GM13977 (cell line): ENCODE results near the gene SLC7A14.

Experiments
- DNase-seq: peaks from one replicate; pipeline ENCODE4 v3.0.0; 2012; ENCODE audit warnings: low spot score
- in situ Hi-C: fragments of 300-500 bp; cut with MboI; formaldehyde crosslinking; loops from one replicate; pipeline ENCODE4 v1.12.0; 2022; ENCODE audit warnings: low sequenced_read_pairs, low pct_unique_long_range_greater_than_20kb, mixed read lengths, inconsistent platforms; ENCODE audit not compliant: unreplicated experiment
- TF ChIP-seq, protein P1 (sequence below): IDR thresholded peaks from 2 replicates; pipeline ENCODE4 v1.5.1; 2012; ENCODE audit warnings: mild to moderate bottlenecking, control low read depth; ENCODE audit not compliant: insufficient read depth; ENCODE audit errors: extremely low read depth, missing control alignments

Gene SLC7A14

DNA sequence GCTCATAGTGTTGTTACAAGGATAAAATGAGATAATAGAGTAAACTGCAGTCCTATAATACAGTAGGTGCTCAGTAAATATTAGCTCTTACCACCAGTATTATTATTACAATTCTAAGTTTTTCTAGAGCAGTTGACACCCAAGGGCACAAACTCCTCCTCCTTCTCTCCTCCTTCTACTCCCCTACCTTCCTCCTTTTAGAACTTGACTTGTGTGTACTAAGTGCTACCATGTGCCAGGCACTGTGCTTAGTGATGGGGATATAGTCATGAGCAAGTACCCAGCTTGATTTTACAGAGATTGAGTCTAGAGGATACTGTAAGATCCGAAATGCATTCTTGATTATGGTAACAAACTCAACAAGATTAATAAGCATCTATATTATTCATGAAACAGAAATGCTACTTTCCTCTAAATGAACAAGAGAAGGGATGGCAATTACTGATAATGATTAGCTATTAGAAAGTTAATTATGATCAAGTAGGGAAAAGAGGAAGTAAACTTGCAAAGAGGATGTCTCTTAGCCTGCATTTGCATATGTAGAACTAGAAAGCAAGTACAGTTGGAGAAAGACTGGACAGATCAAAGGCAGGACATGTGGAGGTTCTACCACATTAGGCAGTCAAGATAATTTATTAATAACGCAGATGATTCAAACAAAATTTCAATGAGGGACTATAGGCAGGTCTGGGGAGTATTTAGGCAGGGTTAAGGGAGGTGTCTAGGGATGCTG, 94.9 kb downstream of the SLC7A14 start:
- TF ChIP-seq, protein P1, sequence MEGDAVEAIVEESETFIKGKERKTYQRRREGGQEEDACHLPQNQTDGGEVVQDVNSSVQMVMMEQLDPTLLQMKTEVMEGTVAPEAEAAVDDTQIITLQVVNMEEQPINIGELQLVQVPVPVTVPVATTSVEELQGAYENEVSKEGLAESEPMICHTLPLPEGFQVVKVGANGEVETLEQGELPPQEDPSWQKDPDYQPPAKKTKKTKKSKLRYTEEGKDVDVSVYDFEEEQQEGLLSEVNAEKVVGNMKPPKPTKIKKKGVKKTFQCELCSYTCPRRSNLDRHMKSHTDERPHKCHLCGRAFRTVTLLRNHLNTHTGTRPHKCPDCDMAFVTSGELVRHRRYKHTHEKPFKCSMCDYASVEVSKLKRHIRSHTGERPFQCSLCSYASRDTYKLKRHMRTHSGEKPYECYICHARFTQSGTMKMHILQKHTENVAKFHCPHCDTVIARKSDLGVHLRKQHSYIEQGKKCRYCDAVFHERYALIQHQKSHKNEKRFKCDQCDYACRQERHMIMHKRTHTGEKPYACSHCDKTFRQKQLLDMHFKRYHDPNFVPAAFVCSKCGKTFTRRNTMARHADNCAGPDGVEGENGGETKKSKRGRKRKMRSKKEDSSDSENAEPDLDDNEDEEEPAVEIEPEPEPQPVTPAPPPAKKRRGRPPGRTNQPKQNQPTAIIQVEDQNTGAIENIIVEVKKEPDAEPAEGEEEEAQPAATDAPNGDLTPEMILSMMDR, result no peak
- no peak for DNase-seq
- in situ Hi-C loops, result no loop called here

DNA sequence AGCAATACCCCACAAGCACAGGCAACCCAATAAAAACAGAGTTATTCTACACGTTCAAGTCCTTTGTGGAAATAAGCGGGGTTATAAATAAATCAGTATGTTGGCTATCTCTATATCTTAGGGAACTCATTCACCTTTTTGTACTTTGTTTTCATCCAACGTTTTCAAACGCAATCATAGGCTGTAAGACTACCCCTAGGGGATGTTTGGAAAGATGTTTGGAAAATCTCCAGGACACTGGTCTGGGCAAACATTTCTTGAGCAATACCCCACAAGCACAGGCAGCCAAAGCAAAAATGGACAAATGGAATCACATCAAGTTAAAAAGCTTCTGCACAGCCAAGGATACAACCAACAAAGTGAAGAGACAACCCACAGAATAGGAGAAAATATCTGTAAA, 97.1 kb downstream of the SLC7A14 start:
- DNase-seq, result no peak
- TF ChIP-seq, protein P1, result no peak
- in situ Hi-C loops, result no loop called here

DNA sequence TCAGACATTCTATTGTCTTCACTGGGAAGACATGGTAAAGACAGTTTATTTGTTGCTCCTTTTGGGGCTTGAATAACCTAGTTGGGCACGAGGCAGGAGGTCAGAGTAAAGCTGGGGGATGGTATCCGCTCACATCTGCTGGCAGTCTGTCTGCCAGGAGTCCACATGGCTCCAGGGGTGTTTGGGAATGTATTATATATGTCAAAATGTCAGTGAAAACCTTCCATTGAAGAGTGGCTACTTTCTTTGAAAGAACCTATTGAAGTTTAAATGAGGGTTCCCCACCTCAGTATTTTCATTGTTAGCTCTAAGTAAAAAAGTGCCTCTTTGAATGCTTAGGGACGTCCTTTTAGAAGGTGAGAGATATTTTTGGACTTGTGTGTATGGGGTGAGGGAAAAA, 98.8 kb downstream of the SLC7A14 start:
- no peak for DNase-seq
- in situ Hi-C loops, result no loop called here
- TF ChIP-seq, protein P1, result no peak

DNA sequence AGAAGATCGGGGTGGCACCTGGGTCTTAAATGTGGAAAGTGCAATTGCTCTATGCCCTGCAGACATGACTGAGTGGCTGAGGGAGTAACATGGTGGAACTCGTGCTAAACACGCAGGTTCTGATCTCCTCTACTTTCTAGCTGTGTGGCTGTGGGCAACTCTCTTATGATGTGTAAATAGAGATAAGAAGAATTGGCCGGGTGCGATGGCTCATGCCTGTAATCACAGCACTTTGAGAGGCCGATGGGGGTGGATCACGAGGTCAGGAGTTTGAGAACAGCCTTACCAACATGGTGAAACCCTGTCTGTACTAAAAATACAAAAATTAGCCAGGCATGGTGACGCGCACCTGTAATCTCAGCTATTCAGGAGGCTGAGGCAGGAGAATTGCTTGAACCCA, 99.5 kb downstream of the SLC7A14 start:
- in situ Hi-C loops, result no loop called here

DNA sequence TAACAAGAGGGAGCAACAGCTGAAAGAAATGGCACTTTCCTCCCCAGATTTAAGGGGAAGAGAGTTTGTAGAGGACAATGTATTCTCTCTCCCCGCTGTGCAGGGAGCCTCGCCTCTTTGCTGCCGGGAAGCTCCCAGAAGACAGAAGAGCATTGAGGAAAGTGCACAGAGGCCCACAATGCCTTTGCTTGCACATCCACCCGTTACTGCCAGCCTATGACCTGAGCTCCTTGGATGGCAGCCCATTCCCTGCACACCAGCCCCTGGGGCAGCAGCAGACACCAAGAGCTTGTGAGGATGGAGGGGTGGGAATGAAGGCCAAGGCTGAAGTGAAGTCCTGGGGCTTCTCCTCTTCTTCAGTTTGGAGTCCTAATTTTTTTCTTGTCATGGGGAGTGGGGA, 100.2 kb downstream of the SLC7A14 start:
- TF ChIP-seq, protein P1, result no peak
- in situ Hi-C loops, result no loop called here
- DNase-seq, result no peak

More for the DNA sequence above, 99.5 kb downstream of the SLC7A14 start:
- TF ChIP-seq, protein P1, result no peak
- DNase-seq, result no peak

DNA sequence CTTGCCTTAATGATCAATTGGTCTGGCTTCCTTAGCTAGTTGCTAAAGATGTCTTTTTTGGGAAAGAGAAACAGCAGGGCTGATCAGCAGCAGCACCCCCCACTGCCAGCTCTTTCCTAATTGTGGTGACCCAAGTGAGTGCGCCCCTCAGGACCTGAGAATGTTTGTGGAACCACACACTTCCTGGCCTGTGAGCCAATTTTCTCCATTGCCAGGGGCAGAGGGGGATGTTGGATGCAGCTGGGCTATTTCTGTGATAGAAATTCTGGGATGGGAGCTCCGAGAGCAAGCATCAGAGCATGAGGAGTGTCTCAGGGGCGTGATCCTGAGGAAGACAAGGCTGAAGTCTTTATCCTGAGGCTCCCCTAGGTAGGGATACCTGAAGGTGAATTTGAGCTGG, 100.6 kb downstream of the SLC7A14 start:
- TF ChIP-seq, protein P1, result no peak
- DNase-seq, result no peak
- in situ Hi-C loops, result no loop called here

DNA sequence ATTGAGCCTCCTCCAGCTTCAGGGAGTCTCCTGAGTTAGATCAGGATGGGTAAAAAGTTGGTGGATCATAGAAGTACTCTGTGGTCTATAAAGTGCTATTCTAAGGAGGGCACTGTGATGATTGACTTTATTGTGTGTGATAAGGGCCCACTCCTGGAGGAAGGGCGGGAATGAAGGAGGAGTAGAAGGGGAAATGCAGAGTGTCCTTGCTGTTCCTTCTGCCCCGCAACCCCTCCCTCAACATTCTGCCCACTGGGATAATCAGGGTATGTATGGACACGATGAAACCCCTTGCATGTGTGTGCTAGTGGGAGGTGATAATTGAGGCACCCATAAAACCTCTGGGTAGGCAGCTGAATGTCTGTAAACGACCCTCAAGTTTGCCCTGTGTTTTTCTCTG, 101.0 kb downstream of the SLC7A14 start:
- in situ Hi-C loops, result no loop called here
- TF ChIP-seq, protein P1, result no peak
- DNase-seq, result no peak
